Body of pancreas (tissue), 4 donors: Measurements from ENCODE around the gene ANO3. TPM values are rescaled to one million over a fixed set of nuclear protein-coding genes. Genes with fewer than 3 reads are reported as not detected.

Source experiments
- ATAC-seq: fragments of 150-250 bp; one replicate; pipeline ENCODE4 v1.9.1; 2016
- DNase-seq, 4 donors: peaks; one replicate each; pipeline ENCODE4 v3.0.0-alpha.2; 2019
- H3K27ac ChIP-seq, 4 donors: fragments of 200-600 bp; sonication (generic); 1 replicate in 3 of 4; 2 replicates in 1 of 4; pipeline versions ENCODE4 v1.5.1 to v1.6.1; 2016 to 2019; ENCODE audit warnings: mild to moderate bottlenecking in 1 of 4, mixed read lengths in 1 of 4, moderate library complexity in 1 of 4
- H3K27me3 ChIP-seq, 2 donors: fragments of 200-600 bp; sonication (generic); one replicate each; pipeline ENCODE4 v1.6.0; 2016; ENCODE audit warnings: mild to moderate bottlenecking in 1 of 2
- H3K36me3 ChIP-seq, 2 donors: fragments of 200-600 bp; sonication (generic); replicated peaks in 1 of 2; 2 replicates each; pipeline ENCODE4 v1.5.1; 2016; ENCODE audit warnings: low read depth in 2 of 2; ENCODE audit not compliant: insufficient read depth in 1 of 2
- H3K4me1 ChIP-seq: fragments of 200-600 bp; sonication (generic); one replicate; pipeline ENCODE4 v1.6.0; 2016
- H3K4me3 ChIP-seq, 2 donors: fragments of 200-600 bp; sonication (generic); 1 replicate in 1 of 2; 2 replicates in 1 of 2; pipeline ENCODE4 v1.5.1; 2016 to 2019
- H3K9me3 ChIP-seq, 3 donors: fragments of 200-600 bp; sonication (generic); 1 replicate in 2 of 3; 2 replicates in 1 of 3; pipeline ENCODE4 v1.5.1; 2016
- POLR2A ChIP-seq, 3 donors: fragments of 450-650 bp; IDR thresholded peaks; one replicate each; pipeline ENCODE4 v1.6.1; 2016; ENCODE audit warnings: antibody characterized with exemption in 3 of 3, mild to moderate bottlenecking in 2 of 3
- WGBS, 2 donors: methylation state at CpG; one replicate each; pipeline ENCODE4 v1.1.5; 2017; 5-methylcytosine and 5-hydroxymethylcytosine counted together
- intact Hi-C: fragments of 100-400 bp; cut with DNase I; formaldehyde crosslinking; loops from one replicate; pipeline ENCODE4 v1.15.1; 2023
- total RNA-seq, 2 donors: library from RNA; depleted of rRNA; stranded (reverse); fragments of >200 nt; gene quantifications; one replicate each; pipeline ENCODE4 v1.1.0, GENCODE V29; 2016
- TF ChIP-seq, protein P1 (sequence below), 7 experiments: fragments of 450-650 bp in 4 of 7; fragments of 200-600 bp in 3 of 7; sonication (generic) in 3 of 7; IDR thresholded peaks; one replicate each; pipeline ENCODE4 v1.5.1; 2016 to 2019; ENCODE audit warnings: antibody characterized with exemption in 7 of 7

The ANO3 gene
- total RNA-seq, 2 donors from 2014 or later: 0.52 to 5.3 TPM

DNA sequence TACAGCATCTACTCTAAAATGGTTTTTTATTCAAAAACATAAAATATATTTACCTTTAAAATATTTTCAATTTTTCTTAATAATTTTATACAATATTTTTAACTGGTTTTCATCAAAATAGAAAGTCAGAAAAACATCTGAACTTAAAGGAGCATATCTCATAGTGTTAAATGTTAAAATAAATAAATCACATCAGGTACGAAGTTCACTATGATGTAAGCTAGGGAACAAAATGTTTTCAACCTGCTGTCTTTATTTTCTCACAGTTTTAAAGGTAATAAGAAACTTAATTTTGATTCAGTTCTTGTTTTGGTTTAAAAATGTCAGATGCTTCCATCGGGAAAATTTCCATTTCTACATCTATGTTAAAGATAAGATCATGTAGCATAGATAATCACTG is 142.5 kb downstream of the ANO3 start:
- no peaks in the 10 kb centered on the region for H3K27me3 ChIP-seq
- no peaks in the 10 kb centered on the region for H3K36me3 ChIP-seq
- peak overlapping the region in 2 of 4 donors; percentile 31 to 80 for H3K27ac ChIP-seq
- H3K9me3 ChIP-seq: no peaks in the 10 kb centered on the region
- WGBS, 2 donors: 18 to 28% methylated on average over 2 of the region's 2 CpGs
- DNase-seq: no peak
- TF ChIP-seq, protein P1, sequence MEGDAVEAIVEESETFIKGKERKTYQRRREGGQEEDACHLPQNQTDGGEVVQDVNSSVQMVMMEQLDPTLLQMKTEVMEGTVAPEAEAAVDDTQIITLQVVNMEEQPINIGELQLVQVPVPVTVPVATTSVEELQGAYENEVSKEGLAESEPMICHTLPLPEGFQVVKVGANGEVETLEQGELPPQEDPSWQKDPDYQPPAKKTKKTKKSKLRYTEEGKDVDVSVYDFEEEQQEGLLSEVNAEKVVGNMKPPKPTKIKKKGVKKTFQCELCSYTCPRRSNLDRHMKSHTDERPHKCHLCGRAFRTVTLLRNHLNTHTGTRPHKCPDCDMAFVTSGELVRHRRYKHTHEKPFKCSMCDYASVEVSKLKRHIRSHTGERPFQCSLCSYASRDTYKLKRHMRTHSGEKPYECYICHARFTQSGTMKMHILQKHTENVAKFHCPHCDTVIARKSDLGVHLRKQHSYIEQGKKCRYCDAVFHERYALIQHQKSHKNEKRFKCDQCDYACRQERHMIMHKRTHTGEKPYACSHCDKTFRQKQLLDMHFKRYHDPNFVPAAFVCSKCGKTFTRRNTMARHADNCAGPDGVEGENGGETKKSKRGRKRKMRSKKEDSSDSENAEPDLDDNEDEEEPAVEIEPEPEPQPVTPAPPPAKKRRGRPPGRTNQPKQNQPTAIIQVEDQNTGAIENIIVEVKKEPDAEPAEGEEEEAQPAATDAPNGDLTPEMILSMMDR (IDR thresholded peaks at IDR 0.05): no peak
- no peak for TF ChIP-seq POLR2A (IDR thresholded peaks at IDR 0.05)
- no peak overlapping the region for H3K4me3 ChIP-seq
- intact Hi-C loops: no loop called here
- no peak for ATAC-seq
- peaks cover 5% of the 10 kb centered on the region for H3K4me1 ChIP-seq

DNA sequence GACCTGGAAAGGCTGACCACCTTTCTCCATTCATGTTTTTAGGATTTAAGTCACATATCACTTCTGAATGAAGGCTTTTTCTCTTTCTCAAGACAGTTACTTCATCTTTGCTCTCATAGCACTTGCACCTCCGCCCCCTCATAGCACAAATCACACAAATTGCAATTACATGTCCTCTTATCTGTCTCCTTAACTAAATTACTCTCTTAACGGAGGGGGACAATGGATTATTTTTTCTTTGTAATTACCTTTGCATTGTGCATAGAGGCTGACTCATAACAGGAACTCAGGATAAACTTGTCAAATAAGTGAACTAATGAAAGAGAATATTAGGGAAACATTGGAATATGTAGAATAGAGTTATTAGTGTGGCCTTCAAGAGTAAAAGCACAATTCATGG is 145.5 kb downstream of the ANO3 start:
- Histone ChIP-seq H3K9me3 (no peaks in the 10 kb centered on the region), H3K27me3 (no peaks in the 10 kb centered on the region), H3K27ac (no peak overlapping the region), H3K4me1 (no peaks in the 10 kb centered on the region), H3K36me3 (no peaks in the 10 kb centered on the region), H3K4me3 (no peak overlapping the region)
- intact Hi-C loops: no loop called here
- TF ChIP-seq, protein P1 (IDR thresholded peaks at IDR 0.05): no peak
- no peak for TF ChIP-seq POLR2A (IDR thresholded peaks at IDR 0.05)
- DNase-seq (no peak), ATAC-seq (no peak)
- 29 to 42% methylated on average over 2 of the region's 2 CpGs for WGBS, 2 donors

DNA sequence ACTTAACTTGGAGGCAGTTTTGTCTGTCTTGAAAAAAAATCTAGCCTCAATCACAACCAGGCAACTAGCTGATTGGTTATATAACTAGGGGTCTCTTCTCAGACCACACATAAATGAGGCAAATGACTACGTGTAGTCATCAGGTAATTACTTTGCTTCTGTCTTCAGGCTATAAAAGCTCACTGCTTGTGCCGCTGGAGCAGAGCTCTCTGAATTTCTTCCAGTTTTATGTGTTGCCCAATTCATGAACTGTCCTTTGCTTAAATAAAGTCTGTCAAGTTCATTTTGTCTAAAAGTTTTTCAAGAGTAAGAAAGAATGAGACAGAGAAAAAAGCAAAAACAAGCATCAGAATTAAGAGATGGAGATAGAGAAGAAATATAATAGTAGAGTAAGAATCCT is 146.8 kb downstream of the ANO3 start:
- WGBS, 2 donors: 64 to 72% methylated on average over 2 of the region's 2 CpGs
- no peak for TF ChIP-seq POLR2A (IDR thresholded peaks at IDR 0.05)
- TF ChIP-seq, protein P1 (IDR thresholded peaks at IDR 0.05): no peak
- DNase-seq: no peak
- no peaks in the 10 kb centered on the region for H3K9me3 ChIP-seq
- no peak overlapping the region for H3K4me3 ChIP-seq
- H3K27ac ChIP-seq: no peak overlapping the region
- intact Hi-C loops: no loop called here
- no peaks in the 10 kb centered on the region for H3K27me3 ChIP-seq
- no peaks in the 10 kb centered on the region for H3K4me1 ChIP-seq
- H3K36me3 ChIP-seq: no peaks in the 10 kb centered on the region
- no peak for ATAC-seq

DNA sequence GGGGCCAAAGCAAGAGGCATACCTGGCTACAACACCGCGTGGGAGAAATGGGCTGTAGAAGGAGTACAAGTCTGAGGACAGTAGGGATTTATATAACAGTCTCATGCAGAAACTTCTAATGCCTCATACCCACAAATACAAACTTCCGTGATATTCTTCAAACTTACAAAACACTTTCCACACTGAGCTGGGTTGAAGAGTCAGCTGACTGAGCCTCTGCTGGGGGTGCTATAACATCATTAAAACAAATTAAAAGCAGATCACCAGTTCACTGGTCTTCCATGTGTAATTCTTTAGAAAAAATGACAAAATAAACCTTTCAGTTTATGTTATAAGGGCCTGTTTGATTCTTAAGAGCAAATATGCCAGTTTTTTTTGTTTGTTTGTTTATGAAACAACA is 148.1 kb downstream of the ANO3 start:
- Histone ChIP-seq H3K4me3 (no peak overlapping the region), H3K9me3 (peaks cover 0 to 11% (median 0%) of the 10 kb centered on the region in 3 donors), H3K36me3 (no peaks in the 10 kb centered on the region), H3K27me3 (no peaks in the 10 kb centered on the region), H3K27ac (no peak overlapping the region), H3K4me1 (no peaks in the 10 kb centered on the region)
- ATAC-seq: no peak
- intact Hi-C loops: no loop called here
- TF ChIP-seq POLR2A (IDR thresholded peaks at IDR 0.05): no peak
- TF ChIP-seq, protein P1 (IDR thresholded peaks at IDR 0.05): no peak
- WGBS, 2 donors: 67 to 84% methylated on average over 3 of the region's 3 CpGs
- no peak for DNase-seq

DNA sequence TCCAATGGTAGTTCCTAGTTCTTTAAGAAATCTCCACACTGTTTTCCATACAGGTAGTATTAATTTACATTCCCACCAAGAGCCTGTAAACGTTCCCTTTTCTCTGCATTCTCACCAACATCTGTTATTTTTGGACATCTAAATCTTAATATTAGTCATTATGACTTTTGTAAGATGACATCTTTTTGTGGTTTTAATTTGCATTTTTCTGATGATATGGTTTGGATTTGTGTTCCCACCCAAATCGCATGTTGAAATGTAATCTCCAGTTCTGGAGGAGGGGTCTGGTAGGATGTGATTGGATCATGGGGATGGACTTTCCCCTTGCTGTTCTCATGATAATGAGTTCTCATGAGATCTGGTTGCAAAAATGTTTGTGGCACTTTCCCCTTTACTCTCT is 151.2 kb downstream of the ANO3 start:
- whole genome bisulfite sequencing, 2 donors: 36 to 55% methylated on average over 2 of the region's 2 CpGs
- H3K27ac ChIP-seq: no peak overlapping the region

More for the DNA sequence above, 151.2 kb downstream of the ANO3 start:
- TF ChIP-seq, protein P1 (IDR thresholded peaks at IDR 0.05): no peak
- TF ChIP-seq POLR2A (IDR thresholded peaks at IDR 0.05): no peak
- Histone ChIP-seq H3K4me1 (no peaks in the 10 kb centered on the region), H3K36me3 (no peaks in the 10 kb centered on the region), H3K27me3 (no peaks in the 10 kb centered on the region), H3K9me3 (peaks cover 0 to 12% (median 0%) of the 10 kb centered on the region in 3 donors), H3K4me3 (no peak overlapping the region)
- ATAC-seq (no peak), DNase-seq (no peak)
- intact Hi-C loops: no loop called here
